Esophagus muscularis mucosa (tissue), 4 donors: Measurements from ENCODE around the gene MATK.

ENCODE experiments used
- EP300 ChIP-seq: sonication (generic); formaldehyde crosslinking; IDR thresholded peaks from one replicate; pipeline ENCODE4 v1.6.1; 2017; ENCODE audit warnings: antibody characterized with exemption
- POLR2A ChIP-seq: fragments of 450-650 bp; IDR thresholded peaks from one replicate; pipeline ENCODE4 v1.6.1; 2017; ENCODE audit warnings: antibody characterized with exemption, moderate library complexity, mild to moderate bottlenecking, low read depth
- TF ChIP-seq, protein P1 (sequence below), 3 experiments: fragments of 200-600 bp in 2 of 3; fragments of 450-650 bp in 1 of 3; sonication (generic) in 2 of 3; IDR thresholded peaks; one replicate each; pipeline ENCODE4 v1.5.1; 2017 to 2019; ENCODE audit warnings: antibody characterized with exemption in 3 of 3, mild to moderate bottlenecking in 2 of 3, moderate library complexity in 1 of 3

DNA sequence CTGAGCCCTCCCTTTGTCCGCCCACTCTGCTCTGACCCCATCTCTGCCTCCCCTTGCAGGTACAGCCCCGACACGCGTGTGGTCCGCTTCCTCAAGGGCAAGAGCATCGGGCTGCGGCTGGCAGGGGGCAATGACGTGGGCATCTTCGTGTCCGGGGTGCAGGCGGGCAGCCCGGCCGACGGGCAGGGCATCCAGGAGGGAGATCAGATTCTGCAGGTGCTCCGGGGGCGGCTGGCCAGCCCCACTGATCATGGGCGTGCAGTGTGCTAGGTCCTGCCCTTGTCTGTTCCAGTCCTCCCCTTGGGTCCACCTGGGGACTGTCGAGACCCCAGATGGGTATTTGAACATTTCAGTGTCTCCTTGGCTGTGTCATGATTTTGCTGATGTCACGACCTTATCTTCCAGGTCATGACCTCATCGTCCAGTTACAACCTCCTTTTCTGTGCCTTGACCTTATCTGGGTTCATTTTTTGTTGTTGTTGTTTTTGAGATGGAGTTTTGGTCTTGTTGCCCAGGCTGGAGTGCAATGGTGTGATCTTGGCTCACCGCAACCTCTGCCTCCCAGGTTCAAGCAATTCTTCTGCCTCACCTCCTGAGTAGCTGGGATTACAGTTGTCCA lies 50.0 kb downstream of the MATK start:
- TF ChIP-seq, protein P1, sequence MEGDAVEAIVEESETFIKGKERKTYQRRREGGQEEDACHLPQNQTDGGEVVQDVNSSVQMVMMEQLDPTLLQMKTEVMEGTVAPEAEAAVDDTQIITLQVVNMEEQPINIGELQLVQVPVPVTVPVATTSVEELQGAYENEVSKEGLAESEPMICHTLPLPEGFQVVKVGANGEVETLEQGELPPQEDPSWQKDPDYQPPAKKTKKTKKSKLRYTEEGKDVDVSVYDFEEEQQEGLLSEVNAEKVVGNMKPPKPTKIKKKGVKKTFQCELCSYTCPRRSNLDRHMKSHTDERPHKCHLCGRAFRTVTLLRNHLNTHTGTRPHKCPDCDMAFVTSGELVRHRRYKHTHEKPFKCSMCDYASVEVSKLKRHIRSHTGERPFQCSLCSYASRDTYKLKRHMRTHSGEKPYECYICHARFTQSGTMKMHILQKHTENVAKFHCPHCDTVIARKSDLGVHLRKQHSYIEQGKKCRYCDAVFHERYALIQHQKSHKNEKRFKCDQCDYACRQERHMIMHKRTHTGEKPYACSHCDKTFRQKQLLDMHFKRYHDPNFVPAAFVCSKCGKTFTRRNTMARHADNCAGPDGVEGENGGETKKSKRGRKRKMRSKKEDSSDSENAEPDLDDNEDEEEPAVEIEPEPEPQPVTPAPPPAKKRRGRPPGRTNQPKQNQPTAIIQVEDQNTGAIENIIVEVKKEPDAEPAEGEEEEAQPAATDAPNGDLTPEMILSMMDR (IDR thresholded peaks at IDR 0.05): no peak
- TF ChIP-seq POLR2A (no peak), EP300 (no peak)
